Spleen (tissue), 7 donors: ENCODE measurements around the gene THBS1.

ENCODE experiments used
- CTCF ChIP-seq, 11 experiments: fragments of 200-600 bp in 7 of 11; fragments of 450-650 bp in 4 of 11; sonication (generic) in 4 of 11; IDR thresholded peaks in 8 of 11; conservative IDR thresholded peaks in 3 of 11; 1 replicate in 7 of 11; 2 replicates in 4 of 11; pipeline versions ENCODE4 v1.4.0 to v1.8.0; 2016 to 2021; ENCODE audit warnings: antibody characterized with exemption in 11 of 11, inconsistent platforms in 4 of 11, mild to moderate bottlenecking in 1 of 11
- POLR2A ChIP-seq, 3 donors: fragments of 450-650 bp; IDR thresholded peaks; one replicate each; pipeline ENCODE4 v1.5.1; 2017; ENCODE audit warnings: antibody characterized with exemption in 3 of 3, mild to moderate bottlenecking in 1 of 3
- donor health status: DM: no; HTN: no; CAD: no; lungs with moderate emphysema.
- donor health status: DM: no; HTN: no; CAD: no.
- donor health status: DM: no; HTN: no; CAD: no.

- no peak for TF ChIP-seq CTCF (IDR thresholded peaks at IDR 0.05 in 8 of 11, conservative IDR thresholded peaks at IDR 0.05 in 3 of 11)
- no peak for TF ChIP-seq POLR2A (IDR thresholded peaks at IDR 0.05)
Observed at GRCh38 chr15:39548561-39548960, 32.3 kb upstream of the THBS1 start.
